ENCODE data around the gene CFAP97D2.
"Not testable (repeated sequence)": the region's sequence is repeated elsewhere in the genome, so short reads cannot be mapped to it uniquely, and the experiment has no call there.

Gene CFAP97D2

DNA sequence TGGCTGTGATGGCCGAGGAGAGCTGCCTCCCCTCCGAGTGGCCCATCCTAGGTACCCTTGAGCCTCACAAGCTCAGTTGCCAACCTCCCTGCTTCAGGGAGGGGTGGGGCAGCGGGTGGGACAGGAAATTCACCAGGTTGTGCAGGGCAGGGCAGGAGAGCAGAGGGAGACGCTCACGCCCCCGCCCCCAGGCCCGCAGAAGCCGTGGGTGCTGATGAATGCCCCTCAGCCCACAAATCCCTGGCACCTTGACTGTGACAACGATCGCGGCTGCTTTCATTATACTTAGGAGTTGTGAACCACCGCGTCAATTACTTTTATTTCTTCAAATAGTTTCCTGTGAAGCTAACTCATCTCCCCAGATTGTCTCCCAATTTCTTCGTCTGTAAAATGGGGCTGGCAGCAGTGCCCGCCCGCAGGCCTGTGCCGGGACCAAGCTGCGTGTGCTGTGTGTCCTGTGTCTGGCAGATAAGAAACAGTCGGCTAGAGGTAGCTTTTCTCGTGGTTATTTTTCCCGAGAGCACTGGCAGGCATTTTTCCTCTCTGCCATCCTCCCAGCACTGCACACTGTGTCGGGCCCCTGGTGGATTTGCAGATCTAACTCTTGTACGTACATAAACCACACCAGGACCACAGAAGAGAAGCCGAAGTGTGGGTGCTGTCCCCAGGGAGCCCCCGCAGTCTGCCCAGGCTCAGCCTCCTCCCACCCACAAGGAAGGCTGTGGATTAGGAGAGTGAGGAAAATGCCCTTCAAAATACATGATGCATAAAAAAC is 38.7 kb upstream of the CFAP97D2 start:
- no peak for TF ChIP-seq POLR2A (IDR thresholded peaks at IDR 0.05; ENCODE audit: low read depth, low read length)
- DNase-seq (ENCODE audit: insufficient read length, low spot score) (no peak), FAIRE-seq (no peak)

DNA sequence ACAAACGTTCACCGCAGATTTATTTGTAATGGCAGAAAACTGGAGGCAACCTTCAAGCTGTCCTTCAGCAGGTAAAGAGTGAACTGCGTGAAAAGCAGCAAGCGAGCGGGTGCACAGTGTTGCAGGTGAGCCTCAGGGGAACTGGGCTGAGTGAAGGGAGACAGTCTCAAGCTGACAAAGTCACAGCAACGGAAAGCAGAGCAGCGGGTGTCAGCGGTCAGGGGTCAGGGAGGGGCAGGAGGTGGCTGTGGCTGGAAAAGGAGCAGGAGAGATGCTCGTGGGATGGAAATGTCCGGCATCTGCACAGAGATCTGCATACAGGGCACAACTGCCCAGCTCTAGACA is 38.2 kb upstream of the CFAP97D2 start:
- DNase-seq (ENCODE audit: insufficient read length, low spot score) (no peak), FAIRE-seq (no peak)
- TF ChIP-seq POLR2A (IDR thresholded peaks at IDR 0.05; ENCODE audit: low read depth, low read length) = no peak

DNA sequence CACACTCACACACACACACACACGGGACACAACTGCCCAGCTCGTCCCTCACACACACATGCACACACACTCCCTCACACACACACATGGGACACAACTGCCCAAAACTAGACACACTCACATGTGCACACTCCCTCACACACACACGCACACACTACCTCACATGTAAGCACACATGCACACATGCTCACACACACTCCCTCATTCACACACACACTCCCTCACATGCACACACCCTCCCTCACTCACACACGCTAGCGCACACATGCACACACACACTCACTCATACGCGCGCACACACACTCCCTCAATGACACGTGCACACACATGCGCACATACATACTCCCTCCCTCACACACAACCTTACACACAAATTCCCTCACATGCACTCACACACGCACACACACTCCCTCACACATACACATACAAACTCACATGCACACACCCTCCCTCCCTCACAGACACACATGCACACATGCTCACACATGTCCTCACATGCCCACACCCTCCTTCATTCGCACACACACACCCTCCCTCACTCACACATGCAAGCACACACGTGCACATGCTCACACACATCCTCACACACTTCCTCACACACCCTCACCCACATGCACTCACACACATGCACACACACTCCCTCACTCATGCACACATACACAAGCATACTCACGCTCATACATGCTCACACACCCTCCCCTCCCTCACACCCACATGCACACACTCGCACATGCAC is 37.6 kb upstream of the CFAP97D2 start:
- DNase-seq (ENCODE audit: insufficient read length, low spot score) (no peak), FAIRE-seq (no peak)
- no peak for TF ChIP-seq POLR2A (IDR thresholded peaks at IDR 0.05; ENCODE audit: low read depth, low read length)

DNA sequence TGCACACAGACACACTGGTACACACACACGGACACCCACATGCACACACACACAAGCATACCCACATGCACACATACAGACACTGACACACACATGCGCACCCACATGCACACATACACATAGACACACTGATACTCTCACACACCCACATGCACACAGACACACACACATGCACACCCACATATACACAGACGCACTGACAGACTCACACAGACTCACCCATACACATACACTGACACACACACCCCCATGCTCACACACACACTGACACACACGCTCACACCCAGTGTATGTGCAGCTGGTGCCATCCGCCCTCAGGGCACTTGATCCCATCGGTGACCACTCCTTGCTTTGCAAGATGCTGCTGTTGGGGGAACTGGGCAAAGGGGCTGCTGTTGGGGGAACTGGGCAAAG is 36.9 kb upstream of the CFAP97D2 start:
- TF ChIP-seq POLR2A (IDR thresholded peaks at IDR 0.05; ENCODE audit: low read depth, low read length) = no peak
- no peak for DNase-seq (ENCODE audit: insufficient read length, low spot score)
- no peak for FAIRE-seq

DNA sequence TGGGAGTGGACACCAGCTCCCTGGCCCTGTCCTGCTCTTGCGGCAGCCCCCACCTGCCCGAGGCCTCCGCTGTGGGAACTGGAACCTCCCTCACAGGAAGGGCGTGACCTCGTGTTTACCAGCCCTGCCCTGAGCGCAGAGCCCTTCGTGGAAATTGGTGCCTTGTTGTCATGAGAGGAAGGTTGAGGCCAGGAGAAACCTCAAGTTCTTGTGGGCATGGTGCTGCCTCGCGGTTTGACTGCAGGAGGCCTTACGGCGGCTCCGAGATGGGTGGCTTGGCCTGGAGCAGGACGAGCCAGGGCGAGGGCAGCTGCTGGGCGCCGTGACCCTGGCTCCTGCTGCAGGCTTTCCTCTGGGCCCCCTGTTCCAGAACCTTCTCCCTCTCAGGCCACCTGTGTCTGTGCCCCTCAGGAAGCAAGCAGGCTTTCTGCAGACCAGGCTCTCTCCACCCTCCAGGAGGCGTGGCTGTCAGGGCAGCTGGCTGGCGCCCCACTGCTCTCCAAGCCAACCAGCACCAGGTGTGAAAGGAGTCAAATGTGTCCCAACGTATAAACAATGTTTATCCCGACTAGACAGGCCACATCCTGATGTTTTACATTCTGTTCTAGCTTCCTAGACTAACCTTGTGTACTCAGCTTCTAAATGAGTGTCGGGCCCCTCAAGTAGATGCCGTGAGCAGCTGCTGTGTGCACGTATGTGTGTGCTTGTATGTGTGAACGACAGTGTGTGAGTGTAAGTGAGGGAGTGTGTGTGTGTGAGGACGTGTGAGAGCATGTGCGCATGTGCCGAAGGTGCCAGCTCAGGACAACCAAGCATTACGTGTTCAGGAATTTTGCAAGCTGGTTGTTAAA is 36.2 kb upstream of the CFAP97D2 start:
- no peak for TF ChIP-seq POLR2A (IDR thresholded peaks at IDR 0.05; ENCODE audit: low read depth, low read length)
- DNase-seq (ENCODE audit: insufficient read length, low spot score) (no peak), FAIRE-seq (no peak)

DNA sequence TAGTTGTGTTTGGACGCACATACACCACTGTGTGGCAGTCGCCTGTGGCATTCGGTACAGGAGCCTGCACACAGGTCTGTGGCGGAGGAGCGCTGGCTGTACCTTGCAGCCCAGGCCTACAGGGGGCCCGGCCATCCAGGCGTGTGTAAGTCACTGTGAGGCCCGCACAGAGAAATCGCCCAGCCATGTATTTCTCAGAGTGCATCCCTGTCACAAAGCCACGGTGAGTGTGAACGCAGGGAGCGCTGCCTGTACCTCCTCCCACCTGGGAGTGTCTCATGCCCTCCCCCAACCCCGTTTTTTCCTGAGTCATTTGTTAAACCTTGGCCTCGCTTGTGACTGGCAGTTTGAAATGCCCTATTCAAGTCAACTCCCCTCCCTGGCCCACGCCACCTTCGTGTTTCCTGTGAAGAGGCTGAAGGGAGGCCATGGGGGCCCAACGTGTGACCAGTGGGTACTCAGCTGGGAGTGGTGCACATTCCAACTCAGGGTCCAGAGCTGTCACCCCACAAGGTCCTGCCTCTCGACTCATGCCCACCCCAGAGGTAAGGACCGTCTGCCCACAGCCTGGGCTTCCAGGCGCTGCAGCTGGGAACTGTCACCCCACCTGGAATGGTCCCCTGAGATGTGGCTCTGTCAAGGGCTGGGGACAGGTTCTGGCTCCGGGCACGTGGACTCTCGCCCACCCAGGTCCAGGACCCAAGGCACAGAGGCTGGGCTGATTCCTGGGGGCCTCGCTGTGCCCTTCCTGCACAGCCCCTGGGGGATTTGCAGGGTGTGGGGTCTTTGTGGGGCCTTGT is 35.1 kb upstream of the CFAP97D2 start:
- no peak for TF ChIP-seq POLR2A (IDR thresholded peaks at IDR 0.05; ENCODE audit: low read depth, low read length)
- no peak for FAIRE-seq
- DNase-seq (ENCODE audit: insufficient read length, low spot score) = no peak

DNA sequence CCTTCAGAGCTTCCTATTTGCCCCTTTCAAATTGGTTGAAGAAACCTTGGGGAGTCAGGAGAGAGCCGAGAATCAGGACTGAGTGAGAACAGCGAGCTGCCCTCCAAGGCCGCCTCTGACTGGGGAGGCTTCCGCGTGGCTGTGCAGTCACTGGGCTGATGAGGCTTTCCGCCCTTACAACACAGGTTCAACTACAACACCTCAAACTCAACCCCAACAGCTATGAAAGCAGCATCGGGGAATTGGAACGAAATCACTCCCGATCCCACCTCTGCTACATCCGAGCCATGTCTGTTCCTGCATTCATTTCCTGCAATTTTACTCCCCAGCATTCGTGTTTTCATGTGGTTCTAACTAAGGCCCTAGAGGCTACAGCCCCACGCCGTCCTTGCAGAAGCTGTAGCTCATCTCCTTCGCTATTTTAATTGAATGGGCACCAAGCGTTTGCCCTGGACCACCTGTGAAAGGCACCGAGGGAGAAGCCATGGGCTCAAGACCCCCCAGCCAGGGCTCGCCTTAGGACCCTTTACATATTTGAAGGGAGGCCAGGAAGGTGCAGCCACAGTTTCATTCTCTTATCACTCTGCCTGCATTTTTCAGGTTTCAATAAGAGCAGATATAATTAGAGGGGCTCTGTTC is 34.3 kb upstream of the CFAP97D2 start:
- no peak for TF ChIP-seq POLR2A (IDR thresholded peaks at IDR 0.05; ENCODE audit: low read depth, low read length)
- no peak for DNase-seq (ENCODE audit: insufficient read length, low spot score)
- no peak for FAIRE-seq

DNA sequence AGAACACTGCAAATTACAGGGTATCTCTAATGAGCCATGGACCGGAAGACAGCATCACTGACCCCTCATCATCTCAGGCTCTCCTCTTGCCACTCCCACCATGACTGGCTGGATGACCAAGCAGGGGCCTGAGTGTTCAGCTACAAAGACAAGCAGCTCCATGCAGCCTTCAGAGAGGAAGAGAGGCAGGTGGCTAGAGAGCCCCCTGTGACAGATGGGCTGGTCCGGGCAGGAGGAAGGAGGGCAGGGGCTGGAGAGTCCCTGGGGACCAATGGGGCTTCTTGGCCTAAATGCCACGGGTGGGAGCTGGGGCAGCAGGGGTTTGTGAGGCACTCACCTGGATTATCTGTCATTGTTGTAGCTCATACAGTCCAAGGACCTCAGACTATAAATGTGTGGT is 33.8 kb upstream of the CFAP97D2 start:
- no peak for TF ChIP-seq POLR2A (IDR thresholded peaks at IDR 0.05; ENCODE audit: low read depth, low read length)
- DNase-seq (ENCODE audit: insufficient read length, low spot score) = no peak
- no peak for FAIRE-seq

DNA sequence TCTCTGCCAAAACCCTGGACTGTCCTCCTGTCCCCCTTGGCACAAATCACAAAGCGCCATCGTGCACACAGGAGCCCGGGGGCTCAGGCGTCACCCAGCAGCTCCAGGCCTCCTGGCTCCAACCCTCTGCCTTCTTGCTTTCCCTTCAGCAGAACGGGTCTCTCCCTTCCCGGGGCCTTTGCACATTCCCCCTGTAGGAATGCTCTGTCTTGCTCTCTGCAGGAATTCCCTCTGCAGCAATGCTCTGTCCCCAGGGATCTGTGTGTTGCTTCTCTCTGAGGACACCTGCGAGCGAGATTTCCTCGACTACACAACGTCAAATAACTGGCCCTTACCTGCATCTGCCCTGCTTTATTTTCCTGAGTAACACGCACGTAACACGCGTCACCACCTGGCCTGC is 33.3 kb upstream of the CFAP97D2 start:
- no peak for TF ChIP-seq POLR2A (IDR thresholded peaks at IDR 0.05; ENCODE audit: low read depth, low read length)
- DNase-seq (ENCODE audit: insufficient read length, low spot score) = no peak
- no peak for FAIRE-seq

DNA sequence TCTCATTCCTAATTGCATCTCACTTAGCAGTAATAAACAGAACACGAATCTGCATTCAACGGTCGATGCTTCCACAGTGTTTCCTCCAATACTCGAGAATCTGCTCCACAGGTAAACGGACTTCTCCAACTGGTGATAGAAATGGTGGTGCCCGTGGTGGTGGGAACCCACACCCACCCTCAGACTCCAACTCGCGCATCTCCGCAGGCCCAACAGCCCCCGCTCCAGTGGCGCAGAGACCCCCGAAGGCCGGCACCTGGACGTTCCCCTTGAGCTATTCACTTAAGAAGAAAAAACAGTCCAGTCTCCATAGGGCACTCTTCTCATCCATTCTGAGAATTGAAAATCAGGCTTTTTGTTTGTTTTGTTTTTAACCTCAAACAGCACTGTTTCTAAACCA is 32.9 kb upstream of the CFAP97D2 start:
- DNase-seq (ENCODE audit: insufficient read length, low spot score) = no peak
- no peak for FAIRE-seq
- TF ChIP-seq POLR2A (IDR thresholded peaks at IDR 0.05; ENCODE audit: low read depth, low read length) = no peak

DNA sequence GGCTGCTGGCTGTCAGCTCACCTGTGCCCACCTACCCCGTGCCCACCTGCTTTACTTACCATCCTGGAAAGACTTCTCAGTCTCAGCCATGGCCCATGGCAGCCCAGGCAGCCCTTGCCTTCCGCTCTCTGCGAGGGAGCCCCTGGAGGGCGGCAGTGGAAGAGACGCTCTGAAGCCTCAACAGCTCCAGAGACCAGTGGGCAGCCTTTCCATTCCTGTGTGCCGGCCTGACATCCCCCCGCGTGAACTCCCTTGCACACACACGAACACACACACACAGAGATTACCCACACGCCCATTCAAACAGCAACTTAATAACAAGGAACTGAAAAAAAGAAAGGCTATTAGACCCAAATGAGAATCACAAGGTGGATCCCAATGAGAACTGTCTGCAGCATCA is 32.4 kb upstream of the CFAP97D2 start:
- FAIRE-seq (peak; percentile 84), DNase-seq (ENCODE audit: insufficient read length, low spot score) (no peak)
- TF ChIP-seq POLR2A (IDR thresholded peaks at IDR 0.05; ENCODE audit: low read depth, low read length) = no peak

DNA sequence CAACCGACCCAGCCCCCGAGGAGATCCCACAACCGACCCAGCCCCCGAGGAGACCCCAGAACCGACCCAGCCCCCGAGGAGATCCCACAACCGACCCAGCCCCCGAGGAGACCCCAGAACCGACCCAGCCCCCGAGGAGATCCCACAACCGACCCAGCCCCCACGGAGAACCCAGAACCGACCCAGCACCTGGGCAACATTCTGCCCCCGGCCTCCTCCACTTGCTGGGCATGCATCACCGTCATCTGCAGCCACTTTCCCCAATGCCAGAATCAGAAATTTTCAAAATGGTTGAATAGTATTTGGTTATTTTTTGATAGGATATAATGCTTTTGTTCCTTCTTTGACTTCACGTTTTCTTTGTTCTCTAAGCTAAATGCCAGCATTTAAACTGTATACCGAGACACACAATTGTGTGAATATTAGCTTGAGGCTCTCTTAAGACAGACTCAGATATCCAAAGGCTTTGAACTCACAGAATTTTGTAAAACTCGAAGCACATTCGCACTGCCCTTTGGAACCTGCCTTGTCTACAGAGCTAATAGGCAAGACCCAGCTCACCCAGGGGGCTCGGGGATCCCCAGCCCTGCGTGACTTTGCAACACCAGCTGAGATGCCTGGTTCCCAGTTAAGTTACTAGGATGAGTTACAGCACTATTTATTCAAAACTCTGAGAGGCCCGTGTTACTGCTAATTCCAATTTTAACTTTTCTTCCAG is 31.1 kb upstream of the CFAP97D2 start:
- DNase-seq (ENCODE audit: insufficient read length, low spot score) (no peak), FAIRE-seq (no peak)
- no peak for TF ChIP-seq POLR2A (IDR thresholded peaks at IDR 0.05; ENCODE audit: low read depth, low read length)

DNA sequence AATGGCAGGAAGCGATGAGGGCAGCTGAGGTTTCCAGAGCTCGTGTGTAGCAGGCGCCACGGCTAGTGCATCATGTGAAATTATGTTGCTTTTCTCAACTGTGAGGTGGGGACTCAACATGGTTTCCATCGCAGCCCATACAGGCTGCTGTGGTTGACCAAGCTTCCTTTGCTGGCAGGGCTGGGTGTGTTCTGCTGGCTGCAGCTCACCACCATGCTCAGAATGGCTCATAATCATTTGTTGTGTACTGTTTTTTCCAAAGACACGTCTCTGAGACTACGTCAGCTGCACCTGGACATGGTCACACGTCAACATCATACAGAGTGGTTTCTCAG is 30.6 kb upstream of the CFAP97D2 start:
- no peak for FAIRE-seq
- no peak for TF ChIP-seq POLR2A (IDR thresholded peaks at IDR 0.05; ENCODE audit: low read depth, low read length)

DNA sequence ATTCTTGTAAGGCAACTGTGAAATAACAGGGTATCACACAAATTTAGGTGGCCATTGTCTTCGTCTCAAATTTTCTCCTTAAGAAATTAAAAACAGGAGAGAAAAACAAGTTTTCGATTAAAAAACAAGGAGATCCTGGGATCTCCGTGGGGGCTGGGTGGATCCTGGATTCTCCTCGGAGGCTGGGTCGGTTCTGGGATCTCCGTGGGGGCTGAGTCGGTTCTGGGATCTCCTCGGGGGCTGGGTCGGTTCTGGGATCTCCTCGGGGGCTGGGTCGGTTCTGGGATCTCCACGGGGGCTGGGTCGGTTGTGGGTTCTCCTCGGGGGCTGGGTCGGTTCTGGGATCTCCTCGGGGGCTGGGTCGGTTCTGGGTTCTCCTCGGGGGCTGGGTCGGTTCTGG is 30.2 kb upstream of the CFAP97D2 start:
- not testable (repeated sequence) for FAIRE-seq; DNase-seq (ENCODE audit: insufficient read length, low spot score)

More for the DNA sequence above, 30.6 kb upstream of the CFAP97D2 start:
- DNase-seq (ENCODE audit: insufficient read length, low spot score) = no peak

Measured in H54 (cell line).